GM19099 (cell line): ENCODE results near the gene FGD4.

Experiments
- POLR2A ChIP-seq: IDR thresholded peaks from 3 replicates; pipeline ENCODE4 v1.6.1; 2011; ENCODE audit warnings: low read depth; ENCODE audit not compliant: insufficient read length; ENCODE audit errors: extremely low read depth

FGD4 gene

DNA sequence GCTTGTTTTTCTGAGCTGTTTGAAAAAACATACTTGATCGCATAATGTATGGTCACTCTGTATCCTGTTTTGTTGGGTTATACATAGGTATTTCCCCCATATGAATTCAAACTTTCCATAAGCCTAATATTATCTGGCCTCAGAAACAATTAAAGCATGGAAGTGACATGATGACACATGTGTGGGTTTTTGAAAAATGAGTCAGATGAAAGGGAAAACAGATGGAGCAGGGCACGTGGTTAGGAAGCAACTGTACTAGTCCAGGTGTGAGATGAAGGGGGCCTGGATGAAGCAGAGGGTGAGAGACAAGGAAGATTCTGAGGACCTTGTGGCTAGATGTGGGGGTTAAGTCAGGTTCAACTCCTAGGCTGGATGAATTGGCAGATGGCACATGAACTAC is 187.0 kb downstream of the FGD4 start:
- no peak for TF ChIP-seq POLR2A

DNA sequence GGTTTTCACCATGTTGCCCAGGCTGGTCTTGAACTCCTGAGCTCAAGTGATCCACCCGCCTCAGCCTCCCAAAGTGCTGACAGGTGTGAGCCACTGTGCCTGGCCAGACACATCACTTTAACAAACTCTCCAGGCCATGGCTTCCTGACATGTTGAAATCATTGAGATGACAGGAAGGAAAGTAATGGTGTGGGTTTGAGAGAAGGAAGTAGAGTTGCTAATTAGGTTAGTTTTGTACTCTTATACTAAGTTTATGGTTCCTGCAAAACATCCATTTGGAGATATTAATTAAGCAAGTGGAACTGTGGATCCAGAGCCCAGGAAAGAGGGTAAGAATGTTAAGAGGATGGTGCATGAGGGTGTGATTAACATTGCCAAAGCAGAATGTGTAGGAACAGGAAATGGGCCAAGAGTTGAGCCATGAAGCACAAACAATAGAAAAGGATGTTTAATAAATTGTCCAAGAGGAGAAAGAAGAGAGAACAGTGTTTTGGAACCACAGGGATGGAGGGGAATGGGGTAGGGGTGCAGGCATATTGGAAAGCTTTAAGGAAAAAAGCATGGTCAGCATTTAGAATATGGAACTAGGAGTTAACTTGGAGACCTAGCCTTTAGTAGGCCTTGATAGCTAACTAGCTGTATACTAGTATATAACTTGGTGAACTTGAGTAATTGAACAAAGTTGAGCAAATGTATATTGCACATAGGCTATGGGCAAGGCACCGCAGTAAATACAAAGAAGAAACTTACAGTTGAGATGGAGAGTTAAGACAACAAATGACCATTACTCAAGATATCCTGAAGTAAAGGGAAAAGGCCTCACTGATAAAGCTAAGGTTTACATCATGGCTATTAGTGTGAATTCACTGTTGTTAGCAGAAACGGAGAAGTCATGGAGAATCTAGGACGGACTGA is 188.5 kb downstream of the FGD4 start:
- TF ChIP-seq POLR2A: no peak

DNA sequence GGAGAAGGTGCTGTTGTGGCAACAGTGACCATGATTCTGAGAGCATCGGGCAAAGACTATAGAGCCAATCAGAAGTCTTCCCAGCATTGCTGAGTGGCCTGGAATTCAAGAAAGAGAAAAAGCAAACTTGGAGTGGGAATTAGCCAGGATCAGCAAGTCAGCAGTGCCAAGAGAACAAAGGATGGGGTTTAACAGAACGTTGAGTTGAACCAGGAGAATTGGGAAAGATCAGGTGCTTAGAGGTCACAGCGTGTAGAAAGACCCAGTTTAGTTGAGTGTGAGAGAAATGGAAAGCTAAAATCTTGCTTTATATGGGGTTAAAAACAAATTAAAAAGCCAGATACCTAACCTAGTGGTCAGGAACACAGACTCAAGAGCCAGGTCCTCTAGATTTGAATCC is 189.2 kb downstream of the FGD4 start:
- TF ChIP-seq POLR2A: no peak

DNA sequence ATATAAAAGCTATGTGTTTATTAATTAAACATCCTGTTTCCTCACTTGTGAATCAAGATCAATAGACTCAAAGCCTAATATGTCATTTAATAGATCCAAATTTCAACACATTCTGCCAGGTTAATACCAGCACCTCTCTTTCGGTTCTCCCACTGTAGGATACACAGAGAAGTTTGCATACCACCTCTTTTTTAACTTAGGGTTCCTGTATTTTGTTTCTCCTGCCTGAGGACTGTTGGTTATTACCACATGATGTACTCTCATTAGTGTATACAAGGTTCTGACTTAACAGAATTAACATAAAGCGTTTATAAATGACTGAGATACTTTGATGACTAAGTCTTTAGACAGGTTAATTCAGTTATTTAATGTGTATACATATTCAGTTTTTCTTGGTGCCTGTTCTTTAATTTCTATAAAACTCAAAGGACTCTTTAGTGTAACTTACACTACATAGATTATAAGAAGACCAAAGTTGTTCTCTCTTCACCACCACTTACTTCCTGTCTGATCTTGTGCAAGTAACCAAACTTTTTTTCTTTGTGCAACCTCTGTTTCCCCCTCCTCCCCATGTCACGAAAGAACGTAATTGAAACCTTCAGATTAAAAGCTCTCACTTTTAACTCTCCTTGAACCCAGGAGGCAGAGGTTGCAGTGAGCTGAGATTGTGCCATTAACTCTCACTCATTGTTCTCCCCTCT is 190.0 kb downstream of the FGD4 start:
- no peak for TF ChIP-seq POLR2A

DNA sequence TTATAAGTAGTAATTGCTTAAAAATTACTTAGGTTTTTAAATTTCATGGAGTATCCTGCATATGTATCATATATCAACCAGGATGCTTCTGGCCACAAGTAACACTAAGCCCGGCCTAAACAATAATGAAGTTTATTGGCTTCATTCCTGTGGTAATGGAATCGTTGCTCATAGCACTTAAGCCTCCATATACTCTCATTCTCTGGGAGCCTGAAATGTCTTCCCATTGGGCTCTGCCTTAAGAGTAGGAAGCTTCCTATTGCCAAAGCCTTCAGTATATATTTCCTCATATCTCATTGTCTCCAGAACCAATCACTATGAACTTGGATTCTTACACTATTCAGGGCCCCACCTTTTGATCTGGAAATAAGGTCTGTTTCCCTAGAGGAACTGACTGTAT is 195.9 kb downstream of the FGD4 start:
- TF ChIP-seq POLR2A: no peak

DNA sequence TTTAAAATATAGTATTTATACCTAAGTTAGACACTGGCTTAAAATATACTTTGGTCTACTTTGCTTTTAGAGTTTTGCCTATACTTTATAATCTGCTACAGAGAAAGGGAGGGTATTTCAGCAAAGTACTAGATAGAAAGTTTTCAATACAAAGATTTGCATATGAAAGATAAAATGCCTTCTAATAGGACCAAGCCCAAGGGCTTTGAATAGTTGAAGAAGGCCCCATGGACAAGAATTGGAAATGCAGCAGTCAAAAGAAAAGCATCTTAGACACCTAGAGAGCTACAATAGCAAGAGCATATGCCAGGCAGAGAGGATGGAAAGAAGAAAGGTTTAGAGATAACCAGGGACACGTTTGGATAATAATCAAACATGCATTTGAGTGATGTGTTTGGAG is 196.7 kb downstream of the FGD4 start:
- TF ChIP-seq POLR2A: no peak

DNA sequence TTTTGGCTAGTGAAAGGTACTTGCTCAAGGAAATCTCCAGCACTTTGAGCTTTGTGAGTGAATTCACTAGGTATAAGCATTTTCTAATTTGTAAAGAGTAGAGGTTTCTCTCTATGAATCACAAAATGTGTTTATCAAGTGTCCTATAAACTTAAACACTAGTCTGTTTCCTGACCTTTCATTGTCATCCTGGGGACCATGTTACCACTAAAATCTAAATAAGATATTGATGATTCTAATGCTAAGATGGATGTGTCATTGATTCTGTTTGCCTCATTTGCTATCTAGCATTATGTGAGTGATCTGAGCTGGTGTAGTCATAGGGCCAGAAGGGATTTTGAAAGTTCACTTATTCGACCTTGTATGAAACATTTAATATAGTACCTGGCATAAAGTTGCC is 199.3 kb downstream of the FGD4 start:
- TF ChIP-seq POLR2A: no peak

DNA sequence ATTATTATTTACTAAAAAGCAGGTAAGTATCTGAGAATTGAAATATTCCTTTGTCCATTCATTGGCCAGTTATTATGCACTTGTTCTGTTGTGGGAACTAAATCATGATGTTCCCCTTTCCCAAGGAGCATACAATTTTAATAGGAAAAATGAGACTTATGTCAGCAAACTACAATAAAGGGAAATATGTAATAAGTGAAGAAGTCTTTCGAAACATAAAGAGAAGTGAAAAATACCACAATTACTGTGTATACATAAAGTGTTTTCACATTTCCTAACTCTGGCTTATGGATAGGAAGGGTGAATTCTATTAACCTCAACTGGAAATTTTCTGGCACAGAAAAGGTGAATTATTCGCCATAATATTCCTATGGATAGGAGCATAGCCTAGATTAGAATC is 201.3 kb downstream of the FGD4 start:
- no peak for TF ChIP-seq POLR2A

DNA sequence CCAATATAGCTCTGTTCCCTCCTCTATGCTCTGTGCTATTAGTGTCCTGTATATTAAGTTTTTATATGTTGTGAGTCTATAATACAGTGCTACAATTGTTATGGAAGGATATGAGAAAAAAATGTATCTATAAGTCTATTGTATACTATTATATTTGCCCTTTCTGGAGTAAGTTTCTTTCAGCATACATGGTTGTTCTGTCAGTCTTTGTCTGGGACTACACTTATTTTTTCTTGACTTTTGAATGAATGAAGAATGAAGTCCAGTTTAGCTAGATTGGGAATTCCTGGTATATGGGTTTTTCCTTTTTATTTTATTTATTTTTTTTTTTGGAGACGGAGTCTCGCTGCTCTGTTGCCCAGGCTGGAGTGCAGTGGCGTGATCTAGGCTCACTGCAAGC is 203.7 kb downstream of the FGD4 start:
- TF ChIP-seq POLR2A: no peak

DNA sequence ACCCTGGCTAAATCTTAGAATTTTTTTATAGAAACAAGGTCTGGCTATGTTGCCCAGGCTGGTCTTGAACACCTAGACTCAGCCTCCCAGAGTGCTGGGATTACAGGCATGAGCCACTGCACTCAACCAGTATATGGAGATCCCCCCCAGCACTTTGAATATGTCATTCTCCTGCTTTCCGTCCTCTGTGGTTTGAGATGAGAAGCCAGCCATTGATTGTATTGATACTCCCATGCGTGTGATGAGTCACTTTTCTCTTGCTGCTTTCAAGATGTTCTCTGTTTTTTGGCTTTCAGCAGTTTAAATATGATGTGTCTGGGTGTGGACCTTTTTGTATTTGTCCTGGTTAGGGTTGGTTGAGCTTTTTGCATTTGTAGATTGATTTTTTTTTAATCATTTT is 204.5 kb downstream of the FGD4 start:
- no peak for TF ChIP-seq POLR2A

DNA sequence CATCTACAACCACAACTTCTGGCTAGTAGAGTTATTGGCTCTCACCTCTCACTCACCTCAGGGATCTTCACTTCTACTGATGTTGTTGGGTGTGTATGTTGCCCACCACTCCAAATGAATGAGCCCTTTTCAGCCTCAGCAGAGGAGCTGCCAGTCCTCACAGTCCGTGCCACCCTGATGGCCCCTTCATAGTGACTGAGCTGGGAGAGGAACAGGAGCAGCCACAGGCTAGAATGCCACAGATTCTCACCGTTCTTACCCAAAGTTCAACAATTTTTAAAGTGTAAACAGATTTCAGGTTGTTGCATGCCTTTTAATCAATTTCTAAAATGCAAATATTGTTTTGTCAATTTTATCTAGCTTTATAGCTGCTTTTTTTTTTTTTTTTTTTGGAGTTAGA is 205.2 kb downstream of the FGD4 start:
- TF ChIP-seq POLR2A: no peak

DNA sequence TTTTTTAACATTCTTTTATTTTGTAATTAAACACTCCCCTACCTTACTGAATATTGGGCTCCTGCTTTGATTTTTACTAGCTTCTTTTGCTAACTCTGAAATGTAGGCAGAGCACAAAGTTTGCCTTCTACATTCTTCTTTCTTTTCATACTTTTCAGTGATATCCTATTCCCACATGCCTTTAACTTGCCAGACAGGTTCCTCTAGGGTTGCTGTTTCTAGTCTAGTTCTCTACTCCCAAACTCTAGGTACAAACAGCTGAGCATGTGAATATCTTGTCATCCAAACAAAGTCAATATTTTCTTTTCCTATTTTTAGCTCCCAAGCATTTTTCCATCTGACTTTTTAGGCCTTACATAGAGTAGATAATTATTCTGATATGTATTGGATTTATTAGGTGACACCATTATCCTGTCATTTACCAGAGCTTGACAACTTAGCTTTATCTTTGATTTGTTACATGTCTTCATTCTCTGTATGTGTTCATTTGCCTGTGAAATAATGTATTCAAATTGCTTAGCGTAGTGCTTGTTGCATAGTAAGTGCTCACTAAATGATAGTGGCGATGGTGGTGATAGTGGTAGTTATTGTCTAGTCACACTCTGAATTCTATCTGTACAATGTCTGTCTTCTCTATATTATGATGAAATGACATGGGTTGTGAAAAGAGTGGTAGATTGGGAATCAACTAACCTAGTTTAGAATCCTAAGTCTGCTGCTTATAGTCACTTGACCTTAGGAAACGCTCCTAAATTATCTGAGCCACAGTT is 206.2 kb downstream of the FGD4 start:
- no peak for TF ChIP-seq POLR2A

DNA sequence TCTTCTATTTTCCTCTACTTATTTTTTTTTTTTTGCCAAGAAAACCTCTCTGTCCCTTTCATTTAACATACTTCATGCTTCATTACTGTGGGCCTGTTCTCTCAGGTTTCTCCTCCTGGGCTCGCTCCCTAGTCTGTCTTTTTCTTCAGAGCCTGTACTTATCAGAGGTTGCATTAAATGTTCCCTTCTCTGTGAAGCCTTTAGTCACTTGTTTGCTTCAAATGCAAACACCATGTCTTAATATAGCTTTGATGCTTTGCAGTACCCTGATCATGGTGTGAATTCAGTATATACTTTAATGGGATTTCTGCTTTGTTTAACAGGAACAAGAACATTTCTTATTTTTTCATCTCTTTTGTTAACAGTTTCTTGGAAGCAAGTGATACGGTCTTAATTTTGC is 207.1 kb downstream of the FGD4 start:
- TF ChIP-seq POLR2A: no peak

DNA sequence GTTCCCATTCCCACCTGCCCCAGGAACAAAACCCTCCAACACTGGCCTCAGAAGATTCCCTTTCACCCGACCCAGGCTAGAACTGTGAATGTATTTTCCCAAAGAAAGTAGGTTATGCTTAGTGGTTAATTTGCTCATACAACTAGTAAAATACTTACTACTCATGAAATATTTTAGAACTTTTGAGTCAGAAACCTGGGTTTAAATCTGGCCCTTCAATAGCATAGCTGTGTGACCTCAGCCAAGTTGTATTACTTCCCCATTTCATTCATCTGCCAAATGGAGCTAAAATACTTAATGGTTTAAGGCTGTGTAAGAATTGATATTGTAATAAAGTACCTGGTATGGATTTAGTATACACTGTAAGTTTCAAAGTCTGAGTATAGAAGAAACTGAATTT is 210.6 kb downstream of the FGD4 start:
- no peak for TF ChIP-seq POLR2A

DNA sequence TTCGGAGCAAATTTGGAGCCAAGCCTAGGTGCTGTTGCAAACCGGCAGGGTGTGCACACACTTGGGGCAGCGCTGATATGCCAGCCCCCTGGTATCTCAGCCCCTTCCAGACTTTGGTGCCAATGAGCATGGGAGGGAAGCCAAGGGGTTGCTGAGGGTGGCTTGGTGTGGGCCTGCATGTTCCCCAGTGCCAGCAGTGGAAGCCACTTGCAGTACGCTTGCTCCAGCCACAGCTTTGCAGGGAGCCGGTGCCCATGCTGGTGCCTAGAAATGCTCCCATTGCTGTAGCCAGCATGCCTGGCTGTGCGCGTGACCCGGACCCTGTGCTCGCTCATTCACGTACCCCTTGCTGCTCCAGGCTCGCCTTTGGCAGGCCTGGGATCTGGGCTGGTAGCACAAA is 212.6 kb downstream of the FGD4 start:
- TF ChIP-seq POLR2A: no peak
